GM19467 (cell line): Measurements from ENCODE around the gene HIF1AN.
"Not testable (repeated sequence)": the region's sequence is repeated elsewhere in the genome, so short reads cannot be mapped to it uniquely, and the experiment has no call there.

Experiments used
- ATAC-seq: cut with Tn5 transposase; IDR thresholded peaks from one replicate; pipeline ENCODE4 v1.9.1; 2021; ENCODE audit warnings: mild to moderate bottlenecking, moderate library complexity; ENCODE audit not compliant: unreplicated experiment

Gene HIF1AN

DNA sequence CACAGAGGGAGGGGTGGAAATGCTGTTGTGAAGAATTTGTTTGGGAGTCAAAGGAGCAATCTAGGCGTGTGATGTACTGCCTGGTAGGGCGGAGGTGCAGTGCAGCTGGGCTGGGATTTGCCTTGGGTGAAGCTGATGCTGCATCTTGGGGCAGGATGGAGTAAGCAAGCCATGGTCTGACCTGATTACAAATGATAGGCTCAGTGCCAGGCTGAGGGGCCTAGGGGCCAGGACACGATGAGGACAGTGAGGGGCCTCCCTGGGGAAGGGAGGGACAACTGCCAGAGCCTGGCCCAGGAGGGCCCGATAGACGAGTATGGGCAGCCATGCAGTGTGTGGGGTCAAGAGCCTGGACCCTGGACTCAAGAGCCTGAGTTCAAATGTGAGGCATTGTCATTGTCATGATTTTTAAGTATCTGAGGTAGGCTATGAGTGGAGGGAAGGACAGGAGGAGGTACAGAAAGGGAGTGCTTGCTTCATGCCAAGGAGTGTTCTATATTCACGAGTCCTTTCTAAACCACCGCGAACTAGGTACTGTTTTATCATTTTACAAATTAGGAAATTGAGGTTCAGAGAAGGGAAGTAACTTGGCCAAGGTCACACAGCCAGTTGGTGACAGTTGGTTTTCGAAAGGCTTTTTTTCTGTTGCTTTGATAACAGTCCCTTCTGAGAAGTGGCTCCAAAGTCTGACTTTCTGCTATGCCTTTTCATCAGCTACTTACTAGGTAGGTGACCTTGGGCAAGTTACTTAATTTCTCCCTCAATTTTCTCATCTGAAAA is 29.7 kb downstream of the HIF1AN start:
- no peak for ATAC-seq

GRCh38 chr10:100566561-100566960 is 30.8 kb downstream of the HIF1AN start:
- ATAC-seq: no peak

DNA sequence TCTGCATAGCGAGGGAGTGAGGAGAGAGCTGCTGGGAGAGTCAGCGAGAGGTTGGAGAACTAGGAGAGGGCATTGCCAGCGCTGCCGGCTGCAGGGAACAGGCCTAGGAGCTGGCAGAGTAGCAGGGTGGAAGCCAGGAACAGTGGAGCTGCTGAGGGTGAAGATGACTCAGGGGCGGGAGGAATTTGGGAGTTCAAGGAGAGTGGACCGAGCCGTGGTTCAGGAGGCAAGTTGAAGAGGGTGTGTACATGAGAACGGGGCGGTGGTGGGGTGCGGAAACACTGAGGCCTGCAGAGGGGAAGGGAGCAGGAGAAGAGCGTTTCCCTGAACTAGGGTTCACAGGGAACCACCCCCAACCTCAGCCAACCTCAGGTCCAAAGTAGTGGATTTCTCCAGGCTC is 31.5 kb downstream of the HIF1AN start:
- no peak for ATAC-seq

DNA sequence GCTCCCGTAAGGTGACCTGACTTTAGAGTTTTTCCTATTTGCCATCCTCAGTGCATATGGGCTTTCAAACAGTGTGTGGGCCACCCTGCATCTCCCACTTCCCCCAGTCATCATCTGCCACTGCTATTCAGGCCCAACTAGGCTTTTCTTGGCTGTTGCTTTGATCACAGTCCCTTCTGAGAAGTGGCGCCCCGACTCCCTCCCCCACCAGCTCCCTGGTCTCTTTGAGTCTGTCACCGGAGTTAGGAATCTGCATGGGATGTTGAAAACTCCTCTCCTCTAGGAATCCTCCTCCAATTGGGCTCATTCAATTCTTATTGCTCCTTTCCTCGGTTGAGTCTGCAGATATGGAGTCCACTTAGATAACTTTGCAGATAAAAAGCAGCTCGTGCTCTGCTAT is 32.1 kb downstream of the HIF1AN start:
- ATAC-seq: no peak

DNA sequence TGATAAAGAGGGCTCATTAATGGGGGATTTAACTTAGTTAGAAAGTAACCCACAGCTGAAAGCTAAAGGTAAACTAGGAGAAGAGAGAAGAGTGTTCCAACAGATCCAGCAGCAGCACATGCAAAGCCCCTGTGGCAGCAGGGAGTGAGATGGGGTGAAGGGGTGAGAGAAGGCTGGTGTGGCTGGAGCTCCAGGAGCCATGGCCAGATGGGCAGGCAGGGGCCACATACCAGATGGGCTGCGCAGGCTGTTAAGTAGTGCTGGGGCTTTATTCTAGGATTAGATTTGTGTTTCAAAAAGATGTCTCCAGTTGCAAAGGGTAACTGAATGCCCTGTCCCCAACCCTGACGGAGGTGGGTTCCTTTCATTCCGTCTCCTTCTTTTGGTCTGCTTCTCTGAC is 33.2 kb downstream of the HIF1AN start:
- no peak for ATAC-seq

DNA sequence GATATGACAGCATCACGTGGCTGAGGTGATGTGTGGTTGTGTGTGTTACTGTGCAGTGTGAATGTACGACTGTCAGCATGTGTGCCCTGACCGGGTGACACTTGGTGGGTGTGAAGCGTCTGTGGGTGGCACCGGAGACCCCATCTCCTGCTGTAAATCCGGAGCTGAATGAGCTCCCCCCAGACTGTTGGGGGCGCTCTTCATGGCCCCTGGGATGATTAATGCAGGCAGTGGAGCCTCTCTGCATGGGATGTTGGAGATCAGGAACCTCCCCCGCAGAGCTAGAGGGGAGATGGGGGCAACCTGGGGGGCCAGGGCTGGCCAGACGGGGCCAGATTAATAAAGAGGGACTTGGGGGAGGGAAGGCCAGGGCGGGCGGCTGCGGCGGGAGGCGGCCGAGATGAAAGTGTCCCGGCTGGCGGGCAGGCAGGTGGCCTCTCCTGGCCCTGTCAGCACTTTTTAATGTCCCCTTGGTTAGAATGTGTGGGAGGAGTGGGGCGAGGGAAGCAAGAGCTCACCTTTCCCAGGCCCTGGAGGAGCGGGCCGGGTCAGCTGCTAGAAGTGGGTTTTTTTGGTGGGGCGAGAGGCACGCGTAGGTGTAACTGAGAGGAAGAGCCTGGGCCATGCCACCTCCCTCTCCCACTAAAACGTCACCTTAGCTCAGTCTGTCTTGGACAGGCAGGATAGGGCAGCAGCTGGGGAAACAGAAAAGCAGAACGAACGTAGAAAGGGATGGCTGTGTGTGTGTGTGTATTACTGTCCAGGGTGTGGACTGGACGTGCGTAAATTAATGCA is 34.1 kb downstream of the HIF1AN start:
- no peak for ATAC-seq

DNA sequence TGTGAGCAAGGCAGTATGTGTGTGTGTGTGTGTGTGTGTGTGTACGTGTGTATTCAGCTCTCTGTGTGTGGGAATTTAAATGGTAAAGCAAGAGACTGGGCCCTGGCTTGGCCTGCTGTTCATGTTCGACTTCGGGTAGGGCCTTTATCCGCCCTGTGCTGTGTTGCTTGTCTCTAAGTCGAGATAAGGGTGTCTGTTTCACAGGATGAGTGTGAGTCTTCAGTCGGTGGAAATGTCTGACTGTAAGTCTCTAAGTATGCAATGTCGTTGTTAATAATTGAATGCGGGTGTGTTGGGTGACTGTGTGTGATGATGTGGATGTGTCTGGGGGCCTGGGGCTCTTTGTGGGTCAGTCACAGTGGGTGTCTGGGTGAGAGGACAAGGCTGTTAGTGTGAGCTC is 34.8 kb downstream of the HIF1AN start:
- ATAC-seq: no peak

DNA sequence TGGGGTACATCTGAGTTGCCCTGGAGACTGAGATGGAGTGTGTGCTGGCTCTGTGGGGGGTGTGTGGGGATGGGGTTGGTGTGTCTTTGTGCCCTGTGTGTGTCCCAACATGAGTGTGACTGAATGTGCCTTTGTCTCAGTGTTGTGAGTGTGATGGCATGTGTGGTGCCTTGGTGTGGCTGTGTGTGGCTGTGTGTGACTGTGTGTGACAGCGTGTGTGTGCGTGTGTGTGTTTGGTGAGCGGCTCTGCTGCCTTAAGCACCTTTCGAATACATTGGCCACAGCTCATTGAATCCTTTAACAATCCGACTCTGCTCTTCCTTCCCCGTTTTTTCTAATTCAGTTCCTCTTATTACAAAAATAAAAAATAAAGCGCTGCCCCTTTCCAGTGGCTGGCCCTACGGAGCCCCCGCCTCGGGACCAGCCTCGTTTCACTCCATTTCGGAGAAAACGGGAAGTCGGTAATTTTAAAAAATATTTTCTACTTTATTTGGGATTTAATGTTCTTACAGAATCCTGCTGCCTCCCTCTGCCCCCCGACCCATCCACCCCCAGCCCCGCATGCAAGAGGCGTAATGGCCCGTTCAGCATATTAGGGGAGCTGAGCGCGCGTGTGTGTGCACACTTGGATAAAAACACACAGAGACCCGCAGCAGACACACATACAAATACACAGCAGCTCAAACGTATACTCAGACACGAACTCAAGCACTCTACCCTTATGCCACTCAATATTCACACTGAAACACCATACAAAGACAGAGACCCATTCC is 35.5 kb downstream of the HIF1AN start:
- ATAC-seq: no peak

DNA sequence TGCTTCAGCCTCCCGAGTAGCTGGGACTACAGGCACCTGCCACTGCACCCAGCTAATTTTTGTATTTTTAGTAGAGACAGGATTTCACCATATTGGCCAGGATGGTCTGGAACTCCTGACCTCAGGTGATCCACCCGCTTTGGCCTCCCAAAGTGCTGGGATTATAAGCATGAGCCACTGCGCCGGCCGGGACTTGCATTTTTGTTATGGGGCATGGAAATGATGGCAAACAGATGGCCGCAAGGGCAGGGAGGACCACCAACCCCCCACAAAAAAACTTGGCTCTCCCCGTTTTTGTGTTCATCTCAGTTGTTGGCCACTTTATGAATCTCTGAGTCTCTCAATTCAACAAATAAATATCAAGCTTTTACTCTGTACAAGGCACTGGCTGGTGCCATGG is 39.4 kb downstream of the HIF1AN start:
- ATAC-seq: not testable (repeated sequence)

DNA sequence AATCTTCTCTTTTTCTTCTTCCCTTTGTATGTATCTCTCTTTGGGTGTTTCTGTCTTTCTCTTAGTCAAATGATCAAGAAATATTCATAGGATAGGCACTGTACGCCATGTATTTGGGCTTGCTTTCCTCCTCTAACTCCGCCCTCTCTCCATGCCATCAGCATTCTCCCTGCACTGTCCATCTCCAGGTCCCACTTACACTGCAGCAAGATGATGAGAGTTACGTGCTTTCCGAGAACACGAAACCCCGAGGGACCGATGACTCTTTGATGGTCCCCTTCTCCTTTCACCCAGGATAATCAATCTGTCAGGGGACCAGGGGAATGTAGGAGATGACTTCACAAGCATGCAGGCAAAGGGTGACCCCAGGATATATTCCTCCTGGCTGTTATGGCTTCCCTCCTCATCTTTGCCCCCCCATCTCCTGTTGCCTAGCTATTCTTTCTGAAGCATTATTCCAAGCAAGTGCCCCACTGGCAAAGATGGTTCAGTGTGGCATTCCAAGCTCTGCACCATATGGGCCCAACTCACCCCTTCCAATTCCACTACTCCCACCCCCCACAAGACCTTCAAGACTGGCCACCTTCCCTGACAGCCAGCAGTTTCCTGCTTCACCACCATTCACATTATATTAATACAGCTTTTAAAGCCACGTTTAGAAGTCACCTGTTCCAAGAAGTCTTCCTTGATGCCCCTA is 40.0 kb downstream of the HIF1AN start:
- ATAC-seq: no peak

DNA sequence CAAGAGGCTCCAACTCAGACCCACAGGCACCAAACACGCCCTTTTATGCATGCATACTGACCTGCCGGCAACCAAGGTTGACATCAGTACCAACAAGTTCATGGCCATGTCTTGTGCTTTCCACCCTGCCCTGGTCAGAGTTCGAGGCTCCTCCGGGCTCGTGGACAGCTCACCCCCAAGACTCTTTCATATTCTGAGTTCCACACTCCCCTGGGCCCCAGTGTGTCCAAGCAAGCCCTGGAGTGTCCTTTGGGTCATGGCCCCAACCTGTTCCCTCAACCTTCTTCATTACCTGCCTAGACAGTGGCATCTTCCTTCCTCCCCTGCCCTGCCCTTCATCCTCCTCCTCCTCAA is 40.5 kb downstream of the HIF1AN start:
- no peak for ATAC-seq

DNA sequence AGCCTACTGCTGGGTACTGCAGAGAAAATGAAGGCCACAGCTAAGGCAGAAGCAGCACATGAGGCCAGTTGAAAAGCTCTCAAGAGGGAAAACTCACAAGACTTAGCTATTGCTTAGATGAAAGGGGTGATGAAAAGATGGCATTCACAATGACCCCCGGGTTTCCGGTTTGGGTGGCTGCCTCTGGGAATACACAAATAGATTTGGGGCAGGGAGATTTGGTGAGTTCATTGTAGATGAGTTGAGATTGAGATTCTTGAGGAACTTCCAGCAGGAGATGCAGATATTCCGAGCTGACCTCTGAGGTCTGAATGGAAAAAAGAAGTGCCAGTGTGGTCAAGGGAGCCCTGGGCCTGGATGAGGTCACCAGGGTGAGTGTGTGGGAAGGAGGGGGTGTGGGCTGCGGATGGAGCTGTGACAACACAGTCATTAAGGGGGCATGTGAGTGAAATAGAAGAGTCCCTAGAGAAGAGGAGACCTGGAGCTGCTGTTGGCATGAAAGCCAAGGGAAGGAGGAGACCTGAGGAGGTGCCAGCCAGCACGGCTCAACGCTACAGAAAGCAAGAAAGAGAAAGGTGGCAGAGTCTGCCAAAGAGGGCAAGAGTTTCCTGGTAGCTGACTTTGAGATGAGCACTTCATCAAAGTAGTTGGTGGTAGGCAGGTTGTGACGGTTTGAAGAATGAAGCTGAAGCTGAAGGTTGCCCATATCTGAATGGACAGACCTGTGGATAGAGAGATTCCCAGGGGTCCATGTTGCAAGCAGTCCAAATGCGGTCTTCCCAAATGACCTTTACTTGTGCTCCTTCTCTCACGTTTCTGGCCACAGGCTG is 43.7 kb downstream of the HIF1AN start:
- no peak for ATAC-seq

GRCh38 chr10:100586959-100587358 is 51.2 kb downstream of the HIF1AN start:
- no peak for ATAC-seq

- no peak for ATAC-seq
Observed at GRCh38 chr10:100598166-100598565, 62.4 kb downstream of the HIF1AN start.

DNA sequence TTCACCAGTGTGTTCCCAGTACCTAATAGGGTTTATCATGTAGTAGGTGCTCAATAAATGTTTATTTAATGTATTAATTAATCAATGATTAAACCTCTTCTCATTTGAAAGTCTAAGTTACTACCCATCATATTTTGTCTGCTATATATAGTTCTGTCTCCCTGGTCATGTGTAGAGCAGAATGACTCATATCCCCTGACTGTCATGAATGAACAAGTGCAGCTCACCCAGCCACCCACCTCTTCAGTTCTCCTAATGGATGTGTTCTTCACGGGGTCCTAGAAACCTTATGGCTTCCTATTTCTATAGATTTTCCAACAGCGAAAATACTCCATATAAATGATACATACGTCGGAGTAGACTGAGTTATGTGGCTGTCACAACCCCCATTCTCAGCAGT is 64.5 kb downstream of the HIF1AN start:
- no peak for ATAC-seq

GRCh38 chr10:100607439-100607838 is 71.7 kb downstream of the HIF1AN start:
- ATAC-seq: no peak
